GM20431 (cell line): Measurements from ENCODE around the gene MEGF9.

Experiments
- in situ Hi-C: fragments of 300-500 bp; cut with MseI, MboI; formaldehyde crosslinking; loops from one replicate; pipeline ENCODE4 v1.15.0; 2020; ENCODE audit warnings: low sequenced_read_pairs; ENCODE audit not compliant: unreplicated experiment

MEGF9 gene

GRCh38 chr9:120734607-120735410, 20.5 kb upstream of the MEGF9 start:
- in situ Hi-C loops: no loop called here

- in situ Hi-C loops: no loop called here
These were observed 18.9 kb upstream of the MEGF9 start for GRCh38 chr9:120733190-120733589.

GRCh38 chr9:120730654-120731514, 16.6 kb upstream of the MEGF9 start:
- in situ Hi-C loops: no loop called here

- in situ Hi-C loops: no loop called here
These were observed 15.5 kb upstream of the MEGF9 start for GRCh38 chr9:120729791-120730241.

- in situ Hi-C loops: no loop called here
These were observed 12.2 kb upstream of the MEGF9 start for GRCh38 chr9:120726484-120726883.

GRCh38 chr9:120725907-120726306, 11.6 kb upstream of the MEGF9 start:
- in situ Hi-C loops: no loop called here

GRCh38 chr9:120724757-120725400, 10.6 kb upstream of the MEGF9 start:
- in situ Hi-C loops: no loop called here

GRCh38 chr9:120723565-120723964, 9.3 kb upstream of the MEGF9 start:
- in situ Hi-C loops: no loop called here

- in situ Hi-C loops: no loop called here
These were observed 6.1 kb upstream of the MEGF9 start for GRCh38 chr9:120720404-120720803.

GRCh38 chr9:120718316-120718715, 4.0 kb upstream of the MEGF9 start:
- in situ Hi-C loops: no loop called here

- in situ Hi-C loops: no loop called here
These were observed 2.9 kb upstream of the MEGF9 start for GRCh38 chr9:120717176-120717575.

- in situ Hi-C loops: no loop called here
These were observed 2.2 kb upstream of the MEGF9 start for GRCh38 chr9:120716483-120716882.

GRCh38 chr9:120715389-120715924, 1.2 kb upstream of the MEGF9 start:
- in situ Hi-C loops: no loop called here

- in situ Hi-C loops: no loop called here
These were observed 647 bp upstream of the MEGF9 start for GRCh38 chr9:120714846-120715388.

GRCh38 chr9:120713257-120714087, 798 bp downstream of the MEGF9 start:
- in situ Hi-C loops: no loop called here

GRCh38 chr9:120712539-120713031, 1.7 kb downstream of the MEGF9 start:
- in situ Hi-C loops: no loop called here

- in situ Hi-C loops: no loop called here
These were observed 2.3 kb downstream of the MEGF9 start for GRCh38 chr9:120711841-120712538.

- in situ Hi-C loops: no loop called here
These were observed 2.9 kb downstream of the MEGF9 start for GRCh38 chr9:120711354-120711753.
